SH-SY5Y (cell line): ENCODE results near the gene HS1BP3.

ENCODE experiments used
- GATA2 ChIP-seq: IDR thresholded peaks from 2 replicates; pipeline ENCODE4 v1.6.1; 2011; ENCODE audit warnings: mild to moderate bottlenecking, low read depth, low read length
- GATA3 ChIP-seq: IDR thresholded peaks from 2 replicates; pipeline ENCODE4 v1.6.1; 2011; ENCODE audit warnings: low read depth, mild to moderate bottlenecking, low read length, moderate library complexity

The HS1BP3 gene

DNA sequence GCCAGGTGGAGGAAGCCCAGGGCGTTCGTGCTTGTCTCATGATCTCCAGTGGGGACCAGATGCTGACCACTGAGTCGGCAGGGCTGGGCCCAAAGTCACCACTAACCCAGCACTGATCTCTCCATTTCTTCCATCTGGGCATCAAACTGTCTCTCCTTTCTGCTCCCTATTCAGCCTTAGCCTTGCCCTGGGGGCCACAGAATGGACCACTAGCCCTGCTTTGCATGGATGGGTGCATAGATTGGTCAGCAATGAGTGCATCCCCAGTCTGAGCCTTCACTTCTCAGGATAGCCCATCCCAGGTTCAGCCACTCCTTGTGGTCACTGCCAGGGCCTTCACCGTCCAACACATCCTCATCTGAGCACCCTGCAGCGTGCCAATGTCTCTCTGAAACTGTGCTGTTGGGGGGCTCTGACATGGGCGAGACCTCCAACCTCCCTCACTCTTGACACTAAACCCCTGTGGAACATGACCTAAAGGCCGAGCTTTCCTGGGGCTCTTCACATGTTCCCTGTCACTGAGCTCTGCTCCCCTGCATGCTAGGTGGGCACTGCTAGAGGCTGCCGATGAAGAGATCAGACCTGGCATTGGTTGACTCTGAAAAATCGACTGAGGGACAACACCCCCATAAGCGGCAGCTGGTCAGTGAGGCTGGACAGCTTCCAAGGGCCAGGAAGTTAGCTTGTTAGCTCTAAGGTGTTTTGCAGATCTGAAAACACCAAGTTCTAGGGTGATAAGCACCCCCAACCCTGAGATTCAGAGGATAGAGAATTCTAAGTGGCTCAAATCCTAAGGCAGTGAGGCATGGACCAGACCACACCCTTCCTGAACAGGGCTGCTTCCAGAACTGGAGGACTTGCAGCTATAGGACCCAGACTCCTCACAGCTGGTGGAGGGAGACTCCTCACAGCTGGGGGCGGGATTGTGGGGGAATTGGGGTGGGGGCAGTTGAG lies 61.7 kb downstream of the HS1BP3 start:
- TF ChIP-seq GATA3: no peak
- TF ChIP-seq GATA2: no peak

DNA sequence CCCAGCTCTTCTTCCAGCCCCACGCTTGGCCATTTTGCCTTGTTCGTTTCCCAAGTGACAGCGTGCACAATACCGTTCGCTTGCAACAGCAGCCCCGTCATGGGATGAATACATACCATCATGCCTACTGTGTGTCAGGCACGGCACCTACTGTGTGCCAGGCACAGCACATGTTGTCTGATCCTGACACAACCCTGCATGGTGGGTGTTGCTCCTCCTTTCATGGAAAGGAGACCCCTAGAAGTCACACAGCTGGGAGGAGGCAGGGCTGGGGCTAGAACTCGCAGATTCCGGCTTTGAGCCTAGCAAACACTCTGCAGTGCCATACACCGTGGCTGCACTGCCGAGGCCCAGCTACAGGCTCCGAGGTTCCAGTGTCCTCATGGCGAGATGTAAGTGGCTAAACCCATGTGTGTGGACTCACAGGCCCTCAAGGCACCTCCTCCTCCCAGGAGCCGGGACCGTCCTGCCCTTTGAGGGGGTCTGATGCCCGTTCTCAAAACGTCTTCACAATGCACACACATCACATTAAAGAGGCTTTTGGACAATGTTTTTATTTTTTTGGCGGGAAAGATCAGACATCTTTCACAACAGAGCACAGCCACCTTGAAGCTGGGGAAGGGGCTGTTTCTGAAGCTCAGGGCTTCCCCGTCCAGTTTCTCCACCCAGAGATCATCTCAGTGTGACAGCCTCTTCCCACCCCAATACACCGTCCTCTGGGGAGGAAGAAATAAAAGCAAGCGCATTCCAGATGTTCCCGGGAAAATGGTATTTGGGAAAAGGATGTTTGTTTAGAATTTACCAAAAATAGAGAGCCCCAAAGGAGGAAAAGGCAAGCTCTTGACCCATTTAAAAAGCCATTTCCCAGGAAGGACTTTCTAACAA lies 64.9 kb downstream of the HS1BP3 start:
- TF ChIP-seq GATA2 (no peak), GATA3 (no peak)

DNA sequence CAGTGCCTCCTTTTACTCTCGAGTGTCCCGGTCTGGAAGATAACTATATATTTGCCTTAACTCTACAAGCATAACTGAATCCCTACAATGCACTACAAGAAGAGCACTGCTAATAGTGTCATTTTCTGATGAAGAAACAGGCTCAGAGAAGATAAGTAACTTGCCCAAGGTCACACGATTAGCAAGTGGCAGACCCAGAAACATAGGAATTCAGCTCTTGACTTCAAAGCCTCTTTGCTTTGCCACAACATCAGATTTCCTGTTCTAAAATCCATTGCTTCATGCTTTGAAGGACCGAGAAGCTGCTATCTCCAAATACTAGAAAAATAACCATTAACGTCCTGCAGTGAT lies 65.6 kb downstream of the HS1BP3 start:
- TF ChIP-seq GATA3 (no peak), GATA2 (no peak)

DNA sequence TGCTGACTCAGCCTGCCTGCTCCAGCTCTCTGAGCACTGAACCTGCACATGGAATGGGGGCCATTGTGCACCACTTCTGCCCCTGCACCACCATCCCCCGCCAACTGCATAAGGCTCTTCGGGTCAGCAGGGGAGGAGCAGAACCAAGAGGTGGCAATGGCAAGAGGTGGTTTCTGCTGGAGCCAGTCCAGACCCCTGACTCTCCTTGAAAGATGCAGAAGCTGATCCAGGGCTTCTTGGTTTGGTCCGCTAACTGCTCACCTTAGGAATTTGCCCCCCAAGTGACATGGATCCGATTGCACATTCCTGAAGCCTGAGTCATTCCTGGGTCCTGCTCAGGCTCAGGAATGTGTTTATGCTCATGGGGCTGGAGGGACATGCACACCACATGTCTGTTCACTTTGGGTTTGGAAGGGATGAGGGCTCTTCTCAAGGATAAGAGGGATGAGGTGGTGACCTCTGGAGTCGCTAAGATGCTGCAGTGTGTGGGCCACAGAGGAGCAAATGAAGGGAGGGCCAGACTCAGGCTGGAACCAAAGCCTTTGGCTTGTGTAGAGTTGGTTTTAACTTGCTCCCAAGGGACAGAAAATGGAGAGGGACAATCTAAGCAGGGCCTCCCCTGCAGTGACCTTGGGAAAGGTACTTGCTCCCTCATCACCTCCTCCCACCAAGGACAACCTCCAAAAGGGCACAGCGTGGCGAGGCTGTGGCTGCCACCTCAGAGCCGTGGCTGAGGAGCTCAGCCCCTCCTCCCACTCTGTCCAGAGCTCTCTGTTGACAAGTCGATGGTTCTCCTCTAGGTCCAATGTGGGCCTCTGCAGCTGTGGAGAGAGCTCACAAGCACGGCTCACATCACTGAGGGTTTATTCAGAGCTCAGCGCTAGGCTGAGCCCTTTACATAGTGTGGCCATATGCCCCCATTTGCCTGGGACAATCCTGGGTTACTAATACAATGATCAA lies 66.2 kb downstream of the HS1BP3 start:
- TF ChIP-seq GATA3 (no peak), GATA2 (no peak)

DNA sequence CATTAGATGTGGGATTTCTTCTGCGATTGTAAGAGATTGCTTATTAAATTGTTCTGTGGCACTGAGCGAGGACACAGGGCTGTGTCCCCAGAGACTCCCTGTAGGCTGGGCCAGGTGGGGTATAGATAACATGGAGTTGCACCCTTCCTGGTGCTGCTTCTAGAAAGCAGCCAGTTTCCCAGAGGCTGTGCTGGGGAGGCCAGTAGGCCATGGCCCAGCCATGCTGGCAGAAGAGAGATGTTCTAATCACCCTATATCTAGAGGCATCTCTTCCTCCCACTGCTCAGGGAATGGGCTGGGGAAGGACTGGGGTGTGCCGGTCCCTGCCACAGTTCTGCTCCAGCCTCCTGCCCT lies 66.9 kb downstream of the HS1BP3 start:
- TF ChIP-seq GATA3 (no peak), GATA2 (no peak)

DNA sequence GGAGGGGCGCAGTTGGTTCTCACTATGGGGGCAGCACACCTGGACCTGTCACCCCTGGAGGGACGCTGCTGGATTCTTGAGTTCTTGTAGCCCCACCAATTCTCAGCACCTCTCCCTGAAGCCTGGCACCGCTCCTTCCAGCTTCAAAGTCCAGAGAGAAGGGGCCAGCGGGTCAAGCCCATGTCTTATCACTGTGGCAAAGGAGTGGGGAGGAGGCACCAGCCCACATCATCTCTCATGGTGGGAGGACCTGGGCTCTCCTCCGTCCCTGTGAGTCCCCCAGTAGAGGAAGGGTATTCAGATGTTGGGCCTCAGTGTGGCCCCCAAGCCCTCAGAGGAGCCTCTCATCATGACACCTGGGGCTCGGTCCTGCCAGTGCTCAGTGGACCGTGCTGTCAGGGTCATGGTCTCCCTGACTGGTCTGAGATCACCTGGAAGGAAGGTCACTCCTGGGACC lies 67.4 kb downstream of the HS1BP3 start:
- TF ChIP-seq GATA3: no peak
- TF ChIP-seq GATA2: no peak

DNA sequence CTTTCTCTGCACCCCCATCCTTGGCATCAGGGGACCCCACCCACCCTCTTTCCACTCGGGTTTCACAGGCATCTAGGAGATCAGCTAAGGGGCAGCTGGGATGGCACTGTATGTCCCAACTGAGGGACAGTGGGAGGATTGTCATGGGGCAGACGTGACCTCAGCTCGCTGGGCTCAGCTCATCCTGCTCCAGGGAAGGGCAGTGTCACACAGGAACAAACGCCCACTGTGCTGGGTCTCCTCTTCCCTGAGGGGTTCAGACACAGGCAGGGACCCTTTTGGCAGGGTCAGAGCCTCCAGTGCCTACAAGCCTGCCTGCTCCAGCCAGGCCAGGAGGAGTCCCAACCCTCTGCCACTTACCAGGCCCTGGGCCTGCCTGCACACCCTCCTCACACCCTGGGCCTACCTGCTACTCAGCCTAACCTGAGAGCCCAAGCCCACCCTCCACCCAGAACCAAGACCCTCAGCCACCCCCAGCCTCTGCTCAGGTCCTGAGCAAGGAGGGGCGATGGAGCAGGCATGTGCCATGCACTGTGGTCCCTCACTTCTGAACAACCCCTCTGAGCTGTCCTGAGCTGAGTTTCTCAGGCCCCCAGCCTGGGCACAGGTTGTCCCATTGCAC lies 68.2 kb downstream of the HS1BP3 start:
- TF ChIP-seq GATA3 (no peak), GATA2 (no peak)

DNA sequence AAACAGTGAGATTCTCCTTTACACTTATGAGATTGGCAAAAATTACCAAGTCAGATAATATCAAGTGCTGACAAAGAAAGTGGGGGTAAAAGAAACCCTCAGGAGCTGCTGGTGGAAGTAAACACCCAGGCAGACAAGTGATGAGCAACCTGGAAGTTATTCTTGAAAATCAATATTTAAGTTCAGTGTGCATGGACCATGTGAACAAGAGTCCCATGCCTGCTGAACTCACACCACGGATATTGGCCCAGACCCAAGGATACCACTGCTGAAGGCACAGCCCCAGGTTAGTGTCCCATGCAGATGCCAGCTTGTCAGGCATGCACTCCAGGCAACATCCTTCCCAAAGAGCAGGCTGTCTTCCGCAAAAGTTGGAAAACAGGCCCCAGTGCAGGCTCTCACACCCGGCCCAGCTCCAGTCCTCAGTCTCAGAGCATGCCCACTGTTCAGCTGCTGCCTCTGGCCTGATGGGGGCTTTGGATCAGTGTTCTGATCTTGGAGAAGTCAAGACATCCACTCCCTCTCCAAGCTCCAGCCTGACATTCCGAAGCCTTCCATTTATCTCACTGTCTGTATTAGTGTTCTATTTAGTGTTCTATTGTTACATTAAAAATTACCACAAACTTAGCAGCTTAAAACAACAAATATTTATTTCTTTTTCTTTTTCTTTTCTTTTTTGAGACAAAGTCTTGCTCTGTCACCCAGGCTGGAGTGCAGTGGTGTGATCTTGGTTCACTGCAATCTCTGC lies 70.0 kb downstream of the HS1BP3 start:
- TF ChIP-seq GATA2: no peak
- no peak for TF ChIP-seq GATA3

DNA sequence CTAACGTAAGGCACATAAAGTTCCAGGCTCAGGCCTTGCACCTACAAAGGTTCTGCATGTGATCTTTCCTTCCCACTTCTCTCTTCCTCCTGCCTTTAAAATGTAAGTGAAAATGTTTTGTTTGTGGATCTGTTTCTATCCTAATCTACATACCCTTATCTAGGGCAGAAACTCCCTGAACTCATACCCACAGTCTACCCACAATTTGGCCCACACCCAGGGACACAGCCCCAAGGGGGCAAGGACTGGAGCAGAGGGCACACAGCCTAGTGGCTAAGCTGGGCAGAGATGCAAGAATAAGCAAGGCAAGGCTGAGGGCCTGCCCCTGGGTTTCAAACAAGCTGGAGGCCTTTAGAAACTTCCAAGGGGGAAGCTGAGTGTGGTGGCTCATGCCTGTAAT lies 71.0 kb downstream of the HS1BP3 start:
- TF ChIP-seq GATA3 (no peak), GATA2 (no peak)

DNA sequence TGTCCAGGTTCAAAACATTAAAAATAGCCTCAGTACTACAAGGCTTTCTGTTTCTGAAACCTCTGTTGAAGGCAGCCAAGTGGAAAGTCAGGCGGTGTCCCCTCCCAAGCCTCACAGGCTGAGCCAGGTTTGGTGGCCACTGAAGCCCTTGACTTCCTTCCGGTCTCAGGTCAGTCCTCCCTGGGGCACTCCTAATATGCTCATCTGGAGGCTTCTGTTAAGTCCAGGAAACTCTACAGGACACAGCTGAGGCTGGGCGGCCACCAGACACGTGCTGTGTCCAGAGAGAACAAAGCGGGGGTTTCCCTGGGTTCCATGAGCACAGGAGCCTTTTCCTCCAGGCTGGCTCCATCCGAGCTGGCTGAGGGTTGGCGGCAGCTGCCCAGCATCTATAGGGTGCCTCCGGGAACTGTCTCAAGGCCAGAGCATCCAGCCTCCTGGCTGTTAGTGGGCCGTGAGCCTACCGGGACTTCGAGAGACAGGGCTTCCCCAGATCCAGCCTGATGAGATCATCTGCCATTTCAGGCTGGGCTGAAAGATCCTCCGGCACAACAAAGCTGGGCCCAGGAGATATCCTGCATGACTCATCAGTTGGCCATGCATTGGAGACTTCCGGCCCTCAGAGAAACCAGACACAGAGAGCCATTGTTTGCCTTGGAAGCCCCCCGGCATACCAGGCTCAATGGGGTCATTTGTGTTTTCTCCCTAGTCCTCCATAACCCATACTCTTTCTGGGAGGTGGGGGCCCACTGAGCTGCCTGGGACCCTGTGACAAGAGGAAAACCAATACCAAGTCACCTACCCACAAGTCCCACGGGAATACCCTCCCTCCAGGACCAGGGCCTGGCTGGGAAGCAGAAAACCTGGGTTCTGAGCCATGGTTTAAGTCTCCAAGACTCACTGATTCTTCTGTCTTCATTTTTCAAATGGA lies 71.7 kb downstream of the HS1BP3 start:
- no peak for TF ChIP-seq GATA3
- TF ChIP-seq GATA2: no peak

DNA sequence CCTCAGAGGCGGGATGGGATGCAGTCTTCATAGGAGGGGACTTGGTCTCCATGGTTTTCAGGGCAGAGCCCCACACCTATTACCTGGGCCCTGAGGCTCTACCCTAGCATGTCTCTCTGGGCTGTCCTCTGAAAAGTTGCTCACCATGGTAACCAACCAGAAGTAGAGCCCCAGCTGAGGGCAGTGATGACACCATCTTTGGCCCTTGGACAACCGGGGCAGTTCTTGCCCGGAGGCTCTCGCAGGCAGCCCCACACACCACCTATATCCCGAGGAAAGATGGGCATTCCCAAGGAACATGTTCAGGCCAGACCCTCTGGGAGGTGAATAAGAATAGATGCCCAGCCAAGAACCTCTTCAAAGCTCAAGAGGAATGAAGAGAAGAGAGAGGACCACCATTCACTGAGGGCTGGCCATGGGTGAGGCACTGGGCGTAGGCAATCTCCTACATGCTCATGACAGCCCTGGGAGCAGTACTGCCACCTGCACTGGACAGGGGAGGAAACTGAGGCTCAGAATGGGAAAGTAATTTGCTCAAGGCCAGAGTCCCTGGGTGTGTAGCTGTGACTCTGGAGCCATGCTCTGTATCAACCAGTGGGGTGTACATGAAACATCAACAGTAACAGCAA lies 72.5 kb downstream of the HS1BP3 start:
- TF ChIP-seq GATA3 (no peak), GATA2 (no peak)
